ENCODE data around the gene DENND2A. TPM values are rescaled to one million over a fixed set of nuclear protein-coding genes. Genes with fewer than 3 reads are reported as not detected.
"Not testable (repeated sequence)": the region's sequence is repeated elsewhere in the genome, so short reads cannot be mapped to it uniquely, and the experiment has no call there.

DENND2A gene
- 0.58 and 5.3 TPM in 2 replicates for total RNA-seq

GRCh38 chr7:140640727-140641523, at the start of gene DENND2A:
TSS of gene DENND2A (minus strand) at chr7:140640813. CDS start at chr7:140602397, 38,416 bp downstream.
- DNase-seq (ENCODE audit: extremely low read depth, low read depth, low spot score) = no peak

- DNase-seq (ENCODE audit: extremely low read depth, low read depth, low spot score) = no peak
Measured at GRCh38 chr7:140689199-140690152, 48.9 kb upstream of the DENND2A start.

GRCh38 chr7:140688341-140688740, 47.7 kb upstream of the DENND2A start:
- no peak for DNase-seq (ENCODE audit: extremely low read depth, low read depth, low spot score)

GRCh38 chr7:140686921-140687320, 46.3 kb upstream of the DENND2A start:
- DNase-seq (ENCODE audit: extremely low read depth, low read depth, low spot score) = no peak

GRCh38 chr7:140685407-140686087, 44.9 kb upstream of the DENND2A start:
- no peak for DNase-seq (ENCODE audit: extremely low read depth, low read depth, low spot score)

GRCh38 chr7:140684066-140684950, 43.7 kb upstream of the DENND2A start:
- DNase-seq (ENCODE audit: extremely low read depth, low read depth, low spot score) = no peak

GRCh38 chr7:140683657-140684056, 43.0 kb upstream of the DENND2A start:
- no peak for DNase-seq (ENCODE audit: extremely low read depth, low read depth, low spot score)

- no peak for DNase-seq (ENCODE audit: extremely low read depth, low read depth, low spot score)
Measured at GRCh38 chr7:140681766-140682165, 41.2 kb upstream of the DENND2A start.

GRCh38 chr7:140680886-140681285, 40.3 kb upstream of the DENND2A start:
- no peak for DNase-seq (ENCODE audit: extremely low read depth, low read depth, low spot score)

GRCh38 chr7:140679186-140679585, 38.6 kb upstream of the DENND2A start:
- no peak for DNase-seq (ENCODE audit: extremely low read depth, low read depth, low spot score)

GRCh38 chr7:140678816-140679130, 38.2 kb upstream of the DENND2A start:
- no peak for DNase-seq (ENCODE audit: extremely low read depth, low read depth, low spot score)

GRCh38 chr7:140678081-140678815, 37.6 kb upstream of the DENND2A start:
- no peak for DNase-seq (ENCODE audit: extremely low read depth, low read depth, low spot score)

GRCh38 chr7:140677496-140677895, 36.9 kb upstream of the DENND2A start:
- no peak for DNase-seq (ENCODE audit: extremely low read depth, low read depth, low spot score)

GRCh38 chr7:140676956-140677355, 36.3 kb upstream of the DENND2A start:
- not testable (repeated sequence) for DNase-seq (ENCODE audit: extremely low read depth, low read depth, low spot score)

GRCh38 chr7:140676306-140676705, 35.7 kb upstream of the DENND2A start:
- no peak for DNase-seq (ENCODE audit: extremely low read depth, low read depth, low spot score)

- DNase-seq (ENCODE audit: extremely low read depth, low read depth, low spot score) = no peak
Measured at GRCh38 chr7:140675726-140676125, 35.1 kb upstream of the DENND2A start.

GRCh38 chr7:140674899-140675701, 34.5 kb upstream of the DENND2A start:
- DNase-seq (ENCODE audit: extremely low read depth, low read depth, low spot score) = no peak

- DNase-seq (ENCODE audit: extremely low read depth, low read depth, low spot score) = no peak
Measured at GRCh38 chr7:140674356-140674800, 33.8 kb upstream of the DENND2A start.

- no peak for DNase-seq (ENCODE audit: extremely low read depth, low read depth, low spot score)
Measured at GRCh38 chr7:140673774-140674155, 33.2 kb upstream of the DENND2A start.
